ENCODE results near the gene F5. TPM values are rescaled to one million over a fixed set of nuclear protein-coding genes. Genes with fewer than 3 reads are reported as not detected.
A peak's percentile ranks its signal among the peaks of the same experiment; 100 is the strongest.

F5 gene
- total and polyA plus RNA-seq, 2 of the 13 experiments (the other 11 are each of a cell fraction or from before 2014, with no cell fraction given): 38.3 to 64.0 TPM

GRCh38 chr1:169565335-169566271 is 20.7 kb downstream of the F5 start (continued):
- no peak for TF ChIP-seq ETS1 (CRISPR knock-in tag; IDR thresholded peaks at IDR 0.05)
- no peak for TF ChIP-seq RERE (CRISPR knock-in tag; IDR thresholded peaks at IDR 0.05; ENCODE audit: low read depth)
- peak; percentile 64; the same call in 1 of the 2 replicates for TF ChIP-seq MIXL1 (CRISPR knock-in tag; IDR thresholded peaks at IDR 0.05)
- no peak for TF ChIP-seq CBFB (CRISPR knock-in tag; IDR thresholded peaks at IDR 0.05)
- no peak for TF ChIP-seq POGK (CRISPR knock-in tag; conservative IDR thresholded peaks at IDR 0.05)
- TF ChIP-seq ZMAT5 (CRISPR knock-in tag; IDR thresholded peaks at IDR 0.05; ENCODE audit: borderline replicate concordance, low read depth): no peak
- TF ChIP-seq ZNF354B (CRISPR knock-in tag; IDR thresholded peaks at IDR 0.05): no peak
- TF ChIP-seq POLR2A (IDR thresholded peaks at IDR 0.05; ENCODE audit: insufficient read depth in 1 of 2, low read depth in 2 of 2, low read length in 2 of 2): no peak
- peak; percentile 41; the same call in 1 of the 2 replicates for TF ChIP-seq SALL1 (CRISPR knock-in tag; IDR thresholded peaks at IDR 0.05)
- peak; percentile 27; the same call in 1 of the 2 replicates for TF ChIP-seq ZNF281 (CRISPR knock-in tag; IDR thresholded peaks at IDR 0.05; ENCODE audit: borderline replicate concordance)
- TF ChIP-seq ZNF18 (CRISPR knock-in tag; IDR thresholded peaks at IDR 0.05; ENCODE audit: insufficient replicate concordance): no peak
- no peak for TF ChIP-seq ZNF792 (CRISPR knock-in tag; IDR thresholded peaks at IDR 0.05)
- TF ChIP-seq MED1 (CRISPR knock-in tag; IDR thresholded peaks at IDR 0.05): peak; percentile 47
- TF ChIP-seq SRSF4 (IDR thresholded peaks at IDR 0.05; ENCODE audit: low read depth, low read length, poor library complexity, severe bottlenecking): no peak

All from HepG2 (cell line).